HG03432 (cell line): ENCODE measurements around the gene APBA2.

Experiments
- ATAC-seq: cut with Tn5 transposase; IDR thresholded peaks from one replicate; pipeline ENCODE4 v1.9.1; 2021; ENCODE audit warnings: mild to moderate bottlenecking, moderate library complexity; ENCODE audit not compliant: unreplicated experiment

Gene APBA2

DNA sequence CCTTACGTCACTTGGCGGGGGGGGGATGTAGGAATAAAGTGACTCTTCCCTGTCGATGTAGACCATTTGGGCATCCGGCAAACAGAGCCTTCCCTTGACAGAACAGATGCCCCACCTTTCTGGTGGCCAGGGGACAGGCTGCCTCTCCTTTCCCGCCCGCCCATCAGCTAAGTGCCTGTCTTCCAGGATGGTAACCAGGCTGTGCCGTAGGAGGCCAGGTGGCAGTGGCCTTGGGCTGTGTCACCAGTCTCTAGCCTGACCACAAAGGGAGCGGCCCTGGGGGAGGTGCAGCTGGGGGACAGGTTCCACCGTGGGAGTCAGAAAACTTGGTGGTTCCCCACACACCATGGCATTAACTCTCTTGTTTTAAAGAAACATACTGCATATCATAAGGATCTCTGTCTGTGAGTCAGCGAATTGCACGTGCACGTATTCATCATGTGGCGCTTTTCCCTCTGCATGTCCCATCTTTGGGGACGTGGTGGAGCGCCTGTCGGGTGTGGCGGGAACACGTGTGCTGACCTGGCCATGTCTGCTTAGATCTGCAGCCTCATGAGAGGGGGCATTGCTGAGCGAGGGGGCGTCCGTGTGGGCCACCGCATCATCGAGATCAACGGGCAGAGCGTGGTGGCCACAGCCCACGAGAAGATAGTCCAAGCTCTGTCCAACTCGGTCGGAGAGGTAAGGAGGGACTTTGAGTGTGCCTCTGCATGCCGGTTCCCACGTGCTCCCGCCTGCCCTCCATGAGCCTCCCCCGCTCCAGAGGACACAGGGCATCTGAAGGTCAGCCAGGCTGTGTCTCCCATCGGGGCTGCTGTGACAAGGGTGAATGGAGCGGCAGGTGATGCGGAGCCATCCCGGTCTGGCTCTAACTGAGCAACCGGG, 227.8 kb downstream of the APBA2 start:
- ATAC-seq = no peak

DNA sequence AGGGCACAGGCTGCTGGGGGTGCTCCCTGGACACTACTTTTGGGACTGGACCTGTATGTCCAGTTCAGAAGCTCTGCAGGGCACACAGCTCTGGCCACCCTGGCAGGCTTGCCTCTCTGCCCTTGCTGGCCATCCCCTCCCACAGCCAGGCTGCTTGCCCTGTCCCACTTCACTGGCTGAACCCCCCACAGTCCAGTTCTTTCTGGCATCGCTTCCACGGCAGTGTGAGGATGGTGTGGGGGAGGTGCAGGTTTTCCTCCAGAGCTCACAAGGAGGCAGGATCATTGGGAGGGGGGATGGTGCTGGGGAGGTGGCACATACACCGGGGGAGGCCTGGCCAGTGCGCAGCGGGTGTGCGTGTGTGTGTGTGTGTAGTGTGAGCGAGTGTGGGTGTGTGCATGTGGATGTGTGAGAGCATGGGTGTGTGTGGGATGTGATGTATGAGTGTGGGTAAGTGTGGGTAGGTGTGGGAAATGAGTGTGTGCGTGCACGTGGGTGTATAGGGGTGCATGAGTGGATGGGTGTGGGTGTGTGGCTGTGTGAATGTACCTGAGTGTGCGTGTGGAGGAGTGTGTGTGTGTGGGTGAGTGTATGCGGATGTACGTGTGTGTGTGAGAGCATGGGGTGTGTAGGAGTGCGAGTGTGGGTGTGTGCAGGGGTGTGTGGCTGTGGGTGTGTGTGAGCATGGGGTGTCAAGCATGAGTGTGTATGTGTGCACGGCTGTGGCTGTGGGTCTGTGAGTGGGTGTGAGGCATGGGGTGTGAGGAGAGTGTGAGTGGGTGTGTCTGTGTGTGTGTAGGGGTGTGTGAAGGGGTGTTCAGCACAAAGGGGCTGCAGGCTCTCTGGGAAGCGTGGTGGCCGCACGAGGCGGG, 228.7 kb downstream of the APBA2 start:
- no peak for ATAC-seq

DNA sequence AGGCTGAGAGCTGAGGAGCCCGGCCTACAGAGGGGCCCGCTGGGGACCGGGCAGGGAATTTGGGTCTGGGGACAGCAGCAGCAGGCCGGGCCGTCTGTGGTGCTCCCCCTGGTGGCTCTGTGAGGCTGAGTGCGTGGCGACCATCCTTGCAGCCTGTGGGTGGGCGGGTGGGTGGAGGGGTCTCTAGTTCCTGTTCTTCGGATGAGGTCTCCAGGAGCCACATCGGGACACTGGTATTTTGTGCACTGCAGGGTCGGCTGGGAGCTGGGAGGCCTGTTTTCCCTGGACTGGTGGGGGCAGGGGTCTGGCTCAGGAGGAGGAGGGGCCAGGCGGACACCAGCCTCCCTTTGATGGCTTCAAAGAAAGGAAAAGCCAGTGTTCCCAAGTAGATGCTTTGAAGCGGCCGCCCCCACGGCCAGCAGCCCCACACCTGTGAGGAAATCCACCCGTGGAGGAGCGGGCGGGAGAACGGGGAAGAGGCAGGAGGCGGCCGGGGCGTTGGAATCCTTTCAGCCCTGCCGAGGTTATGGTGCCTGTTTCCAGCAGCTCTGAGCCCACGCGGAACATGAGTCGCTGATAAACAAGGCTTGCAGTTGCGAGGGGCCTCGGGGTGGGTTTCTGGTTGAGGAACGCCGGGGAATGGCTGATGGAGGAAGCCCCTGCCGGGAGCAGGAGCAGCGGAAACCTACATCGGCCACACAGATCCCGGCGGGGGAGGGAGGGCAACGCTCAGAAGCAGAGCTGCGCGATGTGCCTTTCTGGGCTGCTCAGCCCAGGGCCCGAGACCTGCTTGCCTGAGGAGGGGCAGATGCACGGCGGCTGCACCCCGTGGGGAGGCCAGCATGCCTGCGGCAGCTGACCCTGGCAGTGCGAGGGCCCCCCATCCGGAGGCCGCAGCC, 229.6 kb downstream of the APBA2 start:
- no peak for ATAC-seq

DNA sequence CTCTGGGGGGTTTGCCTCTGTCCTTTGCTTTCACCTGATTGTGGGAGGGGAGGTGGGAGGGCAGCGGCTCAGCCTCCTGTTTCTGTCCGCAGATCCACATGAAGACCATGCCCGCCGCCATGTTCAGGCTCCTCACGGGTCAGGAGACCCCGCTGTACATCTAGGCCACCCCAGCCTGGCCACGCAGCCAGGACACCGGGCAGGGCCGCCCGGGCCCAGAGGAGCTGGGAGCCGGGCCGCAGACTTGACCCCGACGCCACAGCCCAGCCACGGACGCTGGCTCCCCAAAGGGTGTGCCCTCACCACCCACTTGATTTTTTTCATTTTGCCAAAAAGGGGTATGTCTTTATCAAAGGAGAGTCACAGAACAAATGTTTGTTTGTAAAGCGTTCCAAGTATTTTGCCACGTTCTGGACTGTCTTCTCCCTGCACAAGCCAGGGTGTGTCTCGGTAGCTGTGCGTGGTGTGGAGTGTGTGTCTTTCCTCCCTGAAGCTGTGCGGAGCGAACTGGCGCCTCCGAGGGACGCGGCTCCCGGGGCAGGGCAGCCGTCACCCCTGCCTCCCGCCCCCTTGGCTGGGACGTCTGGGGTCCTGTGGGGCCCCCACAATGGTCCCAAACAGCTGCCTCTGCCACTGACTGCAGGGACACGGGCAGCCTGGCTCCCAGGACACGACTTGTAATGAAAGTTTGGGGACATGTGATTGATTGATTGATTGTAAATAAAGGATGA, 231.4 kb downstream of the APBA2 start:
- ATAC-seq = no peak

DNA sequence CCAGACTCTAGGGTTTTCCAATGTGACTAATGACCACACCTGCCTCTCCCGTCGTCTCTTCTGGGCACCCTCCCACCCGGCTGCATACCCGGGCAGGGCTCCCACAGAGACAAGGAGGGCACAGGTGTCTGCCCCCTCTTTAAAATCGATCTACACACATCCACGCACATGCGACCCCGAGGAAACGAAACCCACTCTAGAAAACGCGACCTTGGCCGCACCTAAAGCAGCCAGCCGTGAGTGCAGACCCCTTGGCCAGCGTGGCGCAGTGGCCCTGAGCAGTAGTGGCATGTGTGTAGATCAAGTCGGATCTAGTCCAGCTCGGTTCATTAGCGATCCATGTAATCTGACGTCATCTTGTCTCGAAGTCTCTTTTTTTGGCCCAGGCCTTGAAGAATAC, 232.0 kb downstream of the APBA2 start:
- no peak for ATAC-seq

DNA sequence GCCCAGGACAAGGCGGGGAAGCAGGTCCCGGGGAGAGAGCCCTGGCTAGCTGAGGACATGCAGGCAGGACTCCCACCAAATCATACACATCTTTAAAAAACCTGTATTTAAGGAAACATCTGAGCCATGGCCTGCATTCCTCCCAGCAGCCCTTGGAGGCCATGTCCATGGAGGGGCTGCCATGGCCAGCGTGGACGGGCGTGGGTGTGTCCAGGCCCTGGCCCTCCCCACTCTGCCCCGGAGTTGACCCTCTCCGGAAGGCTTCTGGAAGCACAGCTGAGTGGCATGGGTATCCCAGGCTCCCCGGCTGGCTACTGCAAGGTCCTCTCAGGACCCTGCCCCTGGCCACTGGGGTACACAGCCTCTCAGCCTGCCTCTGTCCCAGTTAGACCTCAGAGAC, 234.1 kb downstream of the APBA2 start:
- ATAC-seq = no peak

DNA sequence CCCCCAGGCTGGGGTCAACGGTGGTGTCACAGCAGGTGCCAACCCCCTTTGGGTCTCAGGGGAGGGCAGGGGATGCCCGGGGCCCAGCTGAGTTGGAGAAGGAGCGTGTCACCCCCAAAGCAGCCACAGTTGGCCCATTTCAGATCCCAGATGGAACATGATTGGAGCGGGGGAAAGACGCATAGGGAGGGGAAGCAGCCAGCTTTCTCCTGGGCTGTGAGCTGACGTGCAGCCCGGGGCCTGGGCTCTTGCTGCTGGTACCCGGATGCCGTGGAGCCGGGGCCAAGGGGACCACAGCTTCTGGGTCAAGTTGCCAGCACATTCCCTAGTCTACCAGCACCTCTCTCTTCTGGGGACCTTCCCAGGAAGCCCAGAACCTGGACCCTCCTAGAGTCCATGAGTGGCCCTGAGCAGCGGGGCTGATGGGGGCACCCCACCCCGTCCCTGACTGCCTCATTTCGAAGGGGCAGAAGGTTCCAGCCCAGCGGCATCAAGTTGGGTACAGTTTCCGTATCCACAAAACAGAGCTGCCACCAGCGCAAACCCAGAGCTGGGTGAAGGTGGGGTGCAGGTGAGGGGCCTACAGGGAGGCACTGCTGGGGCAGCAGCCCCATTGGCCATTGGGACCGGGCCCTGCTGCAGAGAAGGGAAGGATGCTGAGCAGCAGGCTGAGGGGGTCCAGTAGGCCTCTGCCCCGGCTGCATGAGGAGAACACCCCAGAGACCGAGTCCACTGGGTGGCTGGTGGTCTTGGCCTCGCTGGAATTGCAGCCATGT, 235.0 kb downstream of the APBA2 start:
- ATAC-seq = no peak

DNA sequence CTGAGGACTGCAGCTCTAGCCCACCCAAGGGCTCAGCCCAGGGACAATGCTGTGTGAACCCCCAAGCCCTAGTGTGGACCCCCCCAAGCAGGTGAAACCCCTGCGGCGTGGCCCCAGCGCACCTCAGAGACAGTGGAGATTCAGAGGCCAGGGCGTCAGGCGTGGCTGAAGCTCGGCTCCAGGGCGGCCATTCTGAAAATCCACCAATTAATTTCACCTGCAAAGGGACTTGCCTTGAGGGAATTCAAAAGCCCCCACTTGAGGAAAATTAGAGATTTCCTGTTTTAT, 235.5 kb downstream of the APBA2 start:
- ATAC-seq = no peak

DNA sequence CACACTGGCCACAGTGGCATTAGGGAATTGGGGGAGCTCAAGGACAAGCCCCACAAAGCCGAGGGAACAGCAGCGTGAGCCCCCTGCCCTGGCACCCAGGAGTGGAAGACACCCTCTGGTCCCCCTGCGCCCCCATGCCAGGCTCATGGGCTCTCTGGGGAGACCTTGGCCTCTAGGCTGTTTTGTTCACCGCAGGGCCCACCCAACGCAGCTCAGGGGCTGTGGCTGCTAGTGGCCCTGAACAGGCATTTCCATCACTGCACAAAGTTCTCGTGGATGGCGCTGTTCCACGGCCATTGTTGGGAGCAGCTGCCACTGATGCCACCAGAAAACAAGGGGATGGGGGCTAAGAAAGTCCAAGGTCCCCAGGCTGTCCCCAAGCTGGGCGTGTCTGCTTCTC, 236.1 kb downstream of the APBA2 start:
- ATAC-seq = no peak

DNA sequence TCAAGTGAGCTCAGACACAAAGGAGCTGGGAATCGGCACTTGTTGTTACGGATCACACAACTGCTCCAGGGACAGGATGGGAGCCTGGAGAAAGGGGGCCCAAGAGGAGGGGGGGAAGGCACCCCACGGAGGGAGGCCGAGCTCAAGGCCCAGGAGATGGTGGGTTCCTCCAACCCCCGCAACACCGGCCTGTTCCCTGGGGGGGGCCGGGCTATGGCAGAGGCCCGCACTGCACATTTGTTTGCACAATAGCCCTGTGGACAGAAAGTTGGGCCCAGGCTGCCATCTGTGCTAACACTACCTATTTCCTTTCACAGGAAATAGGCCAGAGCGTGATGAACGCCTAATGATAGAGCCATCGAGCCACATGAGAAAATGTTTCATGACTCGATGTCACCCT, 236.7 kb downstream of the APBA2 start:
- ATAC-seq = no peak

DNA sequence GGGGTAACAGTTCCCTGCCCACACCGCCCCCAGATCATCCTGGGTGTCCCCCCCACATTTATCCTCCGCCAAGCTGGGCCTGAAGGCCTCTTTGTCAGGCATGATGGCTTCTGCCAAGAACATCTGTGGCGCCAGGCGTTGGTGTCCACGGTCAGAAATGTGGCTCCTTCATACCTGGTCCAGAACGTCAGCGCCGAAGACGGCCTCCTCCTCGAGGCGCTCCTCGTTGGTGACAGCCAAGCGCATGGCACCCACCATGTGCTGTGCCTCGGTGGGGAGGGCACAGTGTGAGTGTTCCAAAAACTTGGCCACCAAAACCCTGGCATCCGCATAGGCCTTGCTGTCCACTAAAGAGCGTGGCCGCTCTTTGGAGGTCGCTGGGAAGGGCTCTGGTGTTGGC, 237.4 kb downstream of the APBA2 start:
- no peak for ATAC-seq

DNA sequence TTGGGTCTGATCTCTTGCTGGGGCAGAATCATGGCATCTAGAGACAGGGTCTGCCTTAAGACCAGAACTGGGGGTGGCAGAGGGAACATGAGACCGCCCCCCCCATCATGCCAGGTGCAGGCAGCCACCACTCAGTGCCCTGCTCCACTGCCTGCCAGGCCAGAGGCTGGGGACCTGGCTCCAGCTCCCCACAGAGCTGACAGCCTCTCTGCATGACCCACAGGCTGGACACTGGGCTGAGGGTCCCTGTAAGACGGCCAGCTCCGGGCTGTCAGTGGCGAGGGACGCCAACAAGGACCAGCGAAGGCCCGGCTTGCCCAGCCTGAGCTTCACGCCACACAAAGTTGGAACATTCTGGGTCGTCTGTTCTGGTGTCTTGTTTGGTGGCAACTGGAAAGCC, 238.2 kb downstream of the APBA2 start:
- no peak for ATAC-seq

DNA sequence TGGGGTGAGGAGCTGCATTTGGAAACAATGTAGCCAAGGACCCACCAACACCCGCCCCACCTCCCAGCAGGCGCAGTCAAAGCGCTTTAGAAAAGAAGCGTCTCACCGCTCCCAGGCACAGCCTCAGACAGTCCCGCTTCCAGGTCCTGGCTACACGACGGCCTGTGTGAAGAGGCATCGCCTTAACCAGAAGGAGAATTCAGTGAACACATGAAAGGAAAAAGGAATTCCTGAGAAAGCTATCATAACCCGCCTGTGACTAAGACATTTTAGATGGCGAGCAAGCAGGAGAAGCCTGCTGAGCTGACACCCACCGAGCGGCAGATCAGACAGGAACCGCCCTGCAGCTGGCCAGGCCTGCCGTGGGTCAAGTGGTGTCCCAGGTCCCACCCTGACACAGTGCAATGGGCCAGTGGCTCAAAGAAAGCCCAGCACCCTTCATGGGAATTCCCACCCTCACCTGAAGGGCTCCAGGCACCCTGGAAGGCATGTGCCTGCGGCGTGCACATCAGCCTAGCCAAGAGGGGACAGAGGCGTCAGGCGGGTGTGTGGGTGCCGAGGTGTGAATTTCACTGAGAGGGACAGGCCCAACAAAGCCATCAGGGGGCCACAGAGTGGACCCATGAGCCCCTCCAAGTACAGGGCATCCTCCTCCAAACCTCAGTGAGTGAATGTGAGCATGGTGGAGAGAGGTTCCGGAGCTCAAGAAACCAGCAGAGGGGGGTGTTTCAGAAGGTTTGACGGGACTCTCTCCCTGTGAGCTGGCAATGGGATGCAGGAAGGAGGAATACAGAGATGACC, 239.0 kb downstream of the APBA2 start:
- no peak for ATAC-seq

DNA sequence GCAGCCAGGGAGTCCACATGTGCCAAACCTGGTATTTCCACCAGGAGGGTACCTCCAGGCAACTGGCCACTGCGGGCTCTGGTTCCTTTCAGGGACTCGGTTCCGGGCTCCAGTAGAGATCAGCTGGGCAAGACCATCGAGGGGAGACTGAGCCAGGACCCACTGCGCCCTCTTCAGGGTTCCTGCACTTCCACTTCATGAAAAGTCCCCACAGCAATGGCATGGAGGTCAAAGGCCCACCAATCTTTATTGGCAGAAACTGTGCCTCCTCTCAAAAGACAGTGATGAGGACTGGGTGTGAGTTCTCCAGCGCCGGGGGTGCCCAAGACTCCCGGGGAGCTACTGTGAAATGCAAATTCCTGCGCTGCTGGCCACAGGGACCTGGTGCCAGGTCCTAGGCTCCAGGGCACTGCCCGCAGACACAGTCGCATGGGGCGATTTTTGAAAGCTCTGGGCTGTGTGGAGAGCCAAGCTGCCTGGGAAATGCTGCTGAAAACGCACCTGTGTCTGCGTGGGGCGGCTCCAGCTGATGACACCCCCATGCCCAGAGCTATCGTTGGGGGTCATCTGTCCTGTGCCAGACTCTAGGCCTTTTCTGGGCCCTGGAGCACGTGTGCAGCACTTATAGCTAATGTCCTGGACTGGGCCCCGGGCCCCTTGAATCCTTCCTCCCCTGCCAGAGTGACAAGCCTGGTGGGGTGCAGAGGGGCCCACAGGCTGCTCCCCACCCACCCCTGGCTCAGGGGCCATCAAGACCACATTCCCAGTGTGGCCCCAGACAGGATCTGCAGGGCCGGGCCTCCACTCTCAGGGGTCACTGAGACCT, 239.8 kb downstream of the APBA2 start:
- no peak for ATAC-seq

DNA sequence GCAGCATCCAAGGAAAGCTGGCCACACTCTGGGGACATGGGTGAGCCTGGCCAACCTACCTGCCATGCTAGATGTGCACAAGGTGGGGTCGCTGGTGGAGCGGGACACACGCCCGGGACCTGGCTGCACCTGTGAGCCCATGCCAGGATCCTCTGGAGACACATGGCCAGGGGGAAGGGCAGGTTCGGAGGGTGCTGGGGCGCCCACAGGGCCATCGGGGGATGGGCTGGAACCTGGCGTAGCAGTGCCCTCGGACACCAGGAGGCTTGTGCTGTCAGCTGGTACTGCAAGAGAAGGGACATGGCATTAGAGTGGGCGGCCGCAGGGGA, 240.4 kb downstream of the APBA2 start:
- ATAC-seq = no peak

DNA sequence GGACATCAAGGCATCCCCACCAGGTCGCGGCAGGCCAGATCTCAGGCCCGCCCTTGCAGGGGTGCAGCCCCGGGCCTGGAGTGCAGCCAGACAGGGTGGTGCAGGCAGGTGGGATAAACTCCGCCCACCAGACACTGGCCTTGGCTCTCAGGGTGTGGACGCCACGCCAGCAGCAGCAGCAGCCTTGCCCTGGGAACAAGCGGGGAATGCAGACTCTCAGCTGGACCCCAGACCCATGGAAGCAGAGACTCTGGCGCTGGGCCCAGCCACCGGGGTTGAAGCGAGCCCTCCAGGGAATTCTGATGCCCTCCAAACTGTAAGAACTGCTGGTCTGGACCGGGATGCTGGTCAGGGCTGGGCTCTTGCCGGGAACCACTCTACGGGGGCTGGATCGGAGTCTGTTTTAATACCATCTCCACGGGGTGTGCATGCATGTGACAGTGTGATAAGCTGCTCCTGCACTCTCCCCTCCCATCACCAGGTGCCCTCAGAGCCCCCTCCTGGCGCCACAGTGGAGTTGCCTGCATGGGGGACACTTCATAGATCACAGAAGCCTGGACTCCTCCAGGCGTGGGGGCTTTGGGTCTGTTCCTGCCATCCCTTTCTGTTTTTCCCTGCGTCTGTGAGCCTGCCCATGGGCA, 241.2 kb downstream of the APBA2 start:
- ATAC-seq = no peak

DNA sequence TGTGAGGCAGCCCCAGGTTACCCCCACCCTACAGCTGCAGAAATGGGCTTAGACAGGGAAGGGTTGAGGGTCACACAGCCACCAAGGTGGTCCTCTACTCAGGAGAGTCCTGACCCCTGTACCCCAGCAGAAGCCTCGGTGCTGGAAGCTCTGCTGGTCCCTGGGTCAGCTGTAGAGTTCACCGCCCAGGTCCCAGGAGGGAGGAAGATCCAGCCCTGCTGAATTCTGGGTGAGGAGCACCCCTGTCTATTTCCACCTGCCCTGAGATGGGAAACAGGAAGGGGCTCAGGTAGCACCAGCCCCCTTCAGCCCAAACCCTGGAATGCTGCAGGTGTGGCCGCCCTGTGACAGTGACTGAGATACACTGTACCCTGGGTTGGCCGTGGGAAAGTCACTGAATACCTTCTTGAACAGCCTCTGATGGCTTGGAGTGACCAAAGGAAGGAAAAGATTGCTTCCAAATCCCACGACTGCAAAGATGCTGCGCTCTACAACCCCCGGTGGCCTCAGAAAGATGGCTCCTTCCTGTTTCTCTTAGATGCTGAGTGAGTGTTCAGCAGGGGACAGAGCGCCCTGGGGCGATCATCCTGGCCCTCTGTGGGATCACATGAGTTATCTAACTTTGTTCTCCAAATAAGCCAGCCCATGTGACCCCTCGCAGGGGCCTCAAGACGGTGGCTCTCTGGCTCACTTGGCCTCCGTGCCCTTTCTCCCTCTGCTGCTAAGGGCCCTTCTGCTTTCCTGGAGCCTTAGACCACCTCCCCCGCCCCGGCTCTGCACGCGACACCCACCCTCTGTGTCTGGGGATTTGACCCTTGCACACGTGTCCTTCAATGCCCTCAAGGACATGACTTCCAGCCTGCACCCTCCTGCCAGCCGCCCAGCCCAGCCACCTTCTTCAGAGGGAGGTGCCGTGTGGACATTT, 242.0 kb downstream of the APBA2 start:
- no peak for ATAC-seq
